Measurements from ENCODE around the gene GEMIN8.
A peak's percentile ranks its signal among the peaks of the same experiment; 100 is the strongest.

GEMIN8 gene

DNA sequence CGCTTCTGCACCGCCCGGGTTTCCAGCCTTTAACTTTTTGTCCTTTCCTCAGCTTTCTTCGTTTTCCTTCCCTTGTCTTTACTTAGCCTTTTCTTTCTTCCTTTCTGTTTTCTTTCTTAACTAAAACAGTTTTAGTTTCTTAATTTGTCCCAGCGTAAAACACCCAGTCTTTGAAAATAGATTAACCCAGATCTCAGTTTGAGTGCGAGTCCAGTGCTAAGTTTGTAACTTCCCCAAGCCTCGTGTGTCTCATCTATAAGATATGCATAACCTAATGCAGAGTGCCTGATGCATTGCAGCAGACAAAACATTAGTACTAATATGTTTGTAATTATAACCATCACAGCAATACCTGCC is 460 bp upstream of the GEMIN8 start:
- no peaks in the 10 kb centered on the region for H3K79me2 ChIP-seq
- TF ChIP-seq, protein P1, sequence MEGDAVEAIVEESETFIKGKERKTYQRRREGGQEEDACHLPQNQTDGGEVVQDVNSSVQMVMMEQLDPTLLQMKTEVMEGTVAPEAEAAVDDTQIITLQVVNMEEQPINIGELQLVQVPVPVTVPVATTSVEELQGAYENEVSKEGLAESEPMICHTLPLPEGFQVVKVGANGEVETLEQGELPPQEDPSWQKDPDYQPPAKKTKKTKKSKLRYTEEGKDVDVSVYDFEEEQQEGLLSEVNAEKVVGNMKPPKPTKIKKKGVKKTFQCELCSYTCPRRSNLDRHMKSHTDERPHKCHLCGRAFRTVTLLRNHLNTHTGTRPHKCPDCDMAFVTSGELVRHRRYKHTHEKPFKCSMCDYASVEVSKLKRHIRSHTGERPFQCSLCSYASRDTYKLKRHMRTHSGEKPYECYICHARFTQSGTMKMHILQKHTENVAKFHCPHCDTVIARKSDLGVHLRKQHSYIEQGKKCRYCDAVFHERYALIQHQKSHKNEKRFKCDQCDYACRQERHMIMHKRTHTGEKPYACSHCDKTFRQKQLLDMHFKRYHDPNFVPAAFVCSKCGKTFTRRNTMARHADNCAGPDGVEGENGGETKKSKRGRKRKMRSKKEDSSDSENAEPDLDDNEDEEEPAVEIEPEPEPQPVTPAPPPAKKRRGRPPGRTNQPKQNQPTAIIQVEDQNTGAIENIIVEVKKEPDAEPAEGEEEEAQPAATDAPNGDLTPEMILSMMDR (IDR thresholded peaks at IDR 0.05) = no peak
- peak overlapping the region; percentile 90 for H2AFZ ChIP-seq
- H3K36me3 ChIP-seq (ENCODE audit: control insufficient read depth, insufficient read depth, low read length) = no peaks in the 10 kb centered on the region
- H3K27ac ChIP-seq = peak overlapping the region; percentile 76
- peaks cover 2% of the 10 kb centered on the region for H3K4me1 ChIP-seq
- H3K4me3 ChIP-seq (ENCODE audit: low read depth, low read length) = peak overlapping the region; percentile 74
- peak overlapping the region; percentile 72 for H3K4me2 ChIP-seq (ENCODE audit: low read length)
- no peaks in the 10 kb centered on the region for H3K27me3 ChIP-seq (ENCODE audit: control insufficient read depth, insufficient read depth, low read length)
- no peak overlapping the region for H3K9ac ChIP-seq
- H3K9me3 ChIP-seq (ENCODE audit: control insufficient read depth, low read length) = no peaks in the 10 kb centered on the region

DNA sequence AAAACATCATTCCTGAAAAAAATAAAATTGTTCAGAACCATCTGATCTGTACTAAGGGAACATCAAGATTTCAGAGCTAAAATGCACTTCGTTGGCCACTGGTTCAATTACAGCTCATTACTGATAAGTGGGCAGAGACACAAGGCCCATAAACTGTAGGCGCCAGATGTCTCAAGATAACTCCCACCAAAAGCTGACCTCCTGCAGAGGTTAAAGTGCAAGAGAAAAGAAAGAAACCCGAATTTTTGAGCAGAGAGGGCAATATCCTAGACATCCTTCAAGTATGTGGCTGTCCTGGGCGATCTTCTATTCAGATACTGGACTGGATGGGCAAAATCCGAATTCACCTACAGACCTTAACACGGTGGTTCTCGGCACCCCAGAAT is 660 bp downstream of the GEMIN8 start:
- H3K27ac ChIP-seq = peak overlapping the region; percentile 76

DNA sequence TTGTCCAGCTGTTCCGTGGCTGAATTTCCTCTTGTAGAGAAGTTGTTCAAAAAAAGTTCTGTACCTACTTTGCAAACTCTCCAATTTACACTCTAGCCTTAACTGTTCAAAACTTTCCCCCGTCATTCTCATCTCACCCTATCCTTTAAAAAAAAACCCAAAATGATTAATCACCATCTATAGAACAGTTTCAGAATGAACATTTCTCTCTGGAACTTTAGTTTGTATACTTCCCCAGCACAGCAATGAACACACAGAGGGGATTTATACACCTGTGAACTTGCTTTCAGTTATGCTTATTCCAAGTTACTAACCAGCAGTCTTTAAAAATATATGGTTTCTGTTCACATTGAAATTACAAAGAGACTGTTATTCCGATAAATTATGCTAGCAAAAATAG is 1.2 kb downstream of the GEMIN8 start:
- Histone ChIP-seq H3K9ac (no peak overlapping the region), H3K36me3 (ENCODE audit: control insufficient read depth, insufficient read depth, low read length) (no peaks in the 10 kb centered on the region), H3K4me3 (ENCODE audit: low read depth, low read length) (peak overlapping the region; percentile 74), H3K4me2 (ENCODE audit: low read length) (peak overlapping the region; percentile 72), H2AFZ (no peak overlapping the region), H3K9me3 (ENCODE audit: control insufficient read depth, low read length) (no peaks in the 10 kb centered on the region), H3K79me2 (no peaks in the 10 kb centered on the region), H3K4me1 (peaks cover 2% of the 10 kb centered on the region), H3K27me3 (ENCODE audit: control insufficient read depth, insufficient read depth, low read length) (no peaks in the 10 kb centered on the region), H3K27ac (peak overlapping the region; percentile 76)
- TF ChIP-seq, protein P1 (IDR thresholded peaks at IDR 0.05) = no peak

More for the DNA sequence above, 660 bp downstream of the GEMIN8 start:
- Histone ChIP-seq H3K4me3 (ENCODE audit: low read depth, low read length) (peak overlapping the region; percentile 74), H3K4me2 (ENCODE audit: low read length) (peak overlapping the region; percentile 72), H3K9me3 (ENCODE audit: control insufficient read depth, low read length) (no peaks in the 10 kb centered on the region), H3K9ac (no peak overlapping the region), H3K79me2 (no peaks in the 10 kb centered on the region), H2AFZ (peak overlapping the region; percentile 90), H3K27me3 (ENCODE audit: control insufficient read depth, insufficient read depth, low read length) (no peaks in the 10 kb centered on the region), H3K36me3 (ENCODE audit: control insufficient read depth, insufficient read depth, low read length) (no peaks in the 10 kb centered on the region), H3K4me1 (peaks cover 2% of the 10 kb centered on the region)
- TF ChIP-seq, protein P1 (IDR thresholded peaks at IDR 0.05) = no peak

DNA sequence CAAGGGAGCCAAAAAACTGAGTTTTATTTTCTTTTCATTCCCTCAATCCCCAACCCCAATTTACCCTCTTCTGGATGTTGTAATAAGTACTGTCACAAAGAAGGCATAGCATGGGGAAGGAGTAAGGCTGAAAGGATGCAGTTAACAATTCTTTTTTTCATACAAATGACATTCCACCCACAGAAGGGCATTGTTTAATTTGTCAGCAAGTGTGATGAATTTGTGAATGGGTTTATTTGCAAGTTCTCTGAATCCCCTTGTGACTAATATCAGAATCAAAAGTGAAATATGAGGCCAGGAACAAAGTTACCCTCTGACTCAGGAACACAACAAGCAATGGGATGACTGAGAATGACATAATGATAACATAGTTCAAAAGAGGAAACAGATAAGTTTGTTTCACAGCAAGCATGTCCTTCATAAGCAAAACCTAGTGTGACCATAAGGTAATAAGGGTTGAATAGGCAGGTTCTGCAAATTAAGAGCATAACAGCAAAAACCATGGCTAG is 2.1 kb downstream of the GEMIN8 start:
- Histone ChIP-seq H3K27ac (no peak overlapping the region), H3K36me3 (ENCODE audit: control insufficient read depth, insufficient read depth, low read length) (no peaks in the 10 kb centered on the region), H3K4me1 (peaks cover 2% of the 10 kb centered on the region), H3K27me3 (ENCODE audit: control insufficient read depth, insufficient read depth, low read length) (no peaks in the 10 kb centered on the region), H2AFZ (no peak overlapping the region), H3K4me3 (ENCODE audit: low read depth, low read length) (no peak overlapping the region), H3K9ac (no peak overlapping the region), H3K4me2 (ENCODE audit: low read length) (no peak overlapping the region), H3K79me2 (no peaks in the 10 kb centered on the region), H3K9me3 (ENCODE audit: control insufficient read depth, low read length) (no peaks in the 10 kb centered on the region)
- TF ChIP-seq, protein P1 (IDR thresholded peaks at IDR 0.05) = no peak

DNA sequence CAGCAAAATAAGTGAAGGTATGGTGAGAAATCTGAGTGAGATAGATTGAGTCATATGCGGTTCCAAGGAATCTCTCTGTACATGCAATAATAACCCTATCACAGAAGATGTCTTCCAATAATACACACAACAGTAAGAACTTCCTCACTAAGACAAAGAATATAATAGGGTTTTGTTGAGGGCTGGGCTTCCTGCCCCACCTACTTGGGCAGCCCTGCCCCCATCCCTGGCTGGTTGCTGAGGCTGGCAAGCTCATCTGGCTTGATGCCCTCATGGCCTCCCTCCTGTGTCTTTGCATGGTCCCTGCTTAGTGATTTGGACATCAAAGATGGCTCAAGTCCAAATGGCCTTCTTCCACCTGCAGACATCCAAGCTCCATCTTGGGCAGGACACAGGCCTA is 2.7 kb downstream of the GEMIN8 start:
- no peak overlapping the region for H3K27ac ChIP-seq
- TF ChIP-seq, protein P1 (IDR thresholded peaks at IDR 0.05) = no peak
- H2AFZ ChIP-seq = no peak overlapping the region
- H3K9ac ChIP-seq = no peak overlapping the region
- no peaks in the 10 kb centered on the region for H3K27me3 ChIP-seq (ENCODE audit: control insufficient read depth, insufficient read depth, low read length)
- no peak overlapping the region for H3K4me3 ChIP-seq (ENCODE audit: low read depth, low read length)
- no peaks in the 10 kb centered on the region for H3K9me3 ChIP-seq (ENCODE audit: control insufficient read depth, low read length)
- H3K4me1 ChIP-seq = peaks cover 2% of the 10 kb centered on the region
- no peak overlapping the region for H3K4me2 ChIP-seq (ENCODE audit: low read length)
- H3K36me3 ChIP-seq (ENCODE audit: control insufficient read depth, insufficient read depth, low read length) = no peaks in the 10 kb centered on the region
- no peaks in the 10 kb centered on the region for H3K79me2 ChIP-seq

Measured in parathyroid adenoma (tissue), 2 donors.